HepG2 (cell line): ENCODE data around the gene OPRL1. TPM values are rescaled to one million over a fixed set of nuclear protein-coding genes. Genes with fewer than 3 reads are reported as not detected.
A peak's percentile ranks its signal among the peaks of the same experiment; 100 is the strongest.

ENCODE experiments used
- ARHGAP35 ChIP-seq: sonication (generic); formaldehyde crosslinking; IDR thresholded peaks from 2 replicates; pipeline ENCODE4 v1.9.0; 2022; ENCODE audit warnings: mild to moderate bottlenecking, inconsistent platforms, moderate library complexity, missing genetic modification reagents, borderline replicate concordance
- ARID2 ChIP-seq: sonication (generic); formaldehyde crosslinking; IDR thresholded peaks from 2 replicates; pipeline ENCODE4 v1.8.1; 2022; ENCODE audit warnings: mild to moderate bottlenecking, missing genetic modification reagents, borderline replicate concordance
- FOSL2 ChIP-seq: sonication (generic); formaldehyde crosslinking; IDR thresholded peaks from 2 replicates; pipeline ENCODE4 v1.4.0; 2020; ENCODE audit warnings: missing genetic modification reagents
- GTF3A ChIP-seq: sonication (generic); formaldehyde crosslinking; conservative IDR thresholded peaks from 2 replicates; pipeline ENCODE4 v1.4.0; 2020; ENCODE audit warnings: mild to moderate bottlenecking, missing genetic modification reagents
- HNF1A ChIP-seq, 2 experiments: sonication (generic) in 1 of 2; formaldehyde crosslinking in 1 of 2; IDR thresholded peaks; 2 replicates each; pipeline versions ENCODE4 v1.4.0 to v1.6.1; 2016 to 2020; ENCODE audit warnings: borderline replicate concordance in 1 of 2, low read depth in 1 of 2, mild to moderate bottlenecking in 1 of 2, missing genetic modification reagents in 1 of 2
- IRF2 ChIP-seq: IDR thresholded peaks from 2 replicates; pipeline ENCODE4 v1.6.1; 2018; ENCODE audit warnings: missing genetic modification reagents, missing compliant biosample characterization
- KAT7 ChIP-seq: IDR thresholded peaks from 2 replicates; pipeline ENCODE4 v1.6.1; 2018; ENCODE audit warnings: borderline replicate concordance, missing compliant biosample characterization
- LBX2 ChIP-seq: sonication (generic); formaldehyde crosslinking; IDR thresholded peaks from 2 replicates; pipeline ENCODE4 v1.5.0; 2020; ENCODE audit warnings: missing genetic modification reagents, mild to moderate bottlenecking, borderline replicate concordance
- MEIS1 ChIP-seq: sonication (generic); formaldehyde crosslinking; IDR thresholded peaks from 2 replicates; pipeline ENCODE4 v1.9.0; 2021; ENCODE audit warnings: mild to moderate bottlenecking, missing genetic modification reagents, moderate library complexity, borderline replicate concordance
- MLX ChIP-seq: IDR thresholded peaks from 2 replicates; pipeline ENCODE4 v1.6.1; 2016
- NR2F6 ChIP-seq, 2 experiments: IDR thresholded peaks; 2 replicates each; pipeline ENCODE4 v1.6.1; 2016; ENCODE audit warnings: antibody characterized with exemption in 1 of 2, mild to moderate bottlenecking in 1 of 2
- SALL2 ChIP-seq: sonication (generic); formaldehyde crosslinking; IDR thresholded peaks from 2 replicates; pipeline ENCODE4 v1.8.1; 2023; ENCODE audit warnings: mild to moderate bottlenecking, missing genetic modification reagents, inconsistent platforms
- THAP8 ChIP-seq: sonication (generic); formaldehyde crosslinking; IDR thresholded peaks from 2 replicates; pipeline ENCODE4 v1.5.1; 2020; ENCODE audit warnings: missing genetic modification reagents, mild to moderate bottlenecking, borderline replicate concordance
- ZBTB7B ChIP-seq: sonication (generic); formaldehyde crosslinking; IDR thresholded peaks from 2 replicates; pipeline ENCODE4 v1.4.0; 2020; ENCODE audit warnings: missing genetic modification reagents
- ZMAT3 ChIP-seq: sonication (generic); formaldehyde crosslinking; conservative IDR thresholded peaks from 2 replicates; pipeline ENCODE4 v1.7.0; 2021; ENCODE audit warnings: missing genetic modification reagents
- ZNF235 ChIP-seq: sonication (generic); formaldehyde crosslinking; IDR thresholded peaks from 2 replicates; pipeline ENCODE4 v1.8.1; 2023; ENCODE audit warnings: mild to moderate bottlenecking, missing genetic modification reagents, borderline replicate concordance
- ZNF547 ChIP-seq: sonication (generic); formaldehyde crosslinking; IDR thresholded peaks from 2 replicates; pipeline ENCODE4 v1.5.1; 2020; ENCODE audit warnings: mild to moderate bottlenecking, missing genetic modification reagents
- ZNF841 ChIP-seq: sonication (generic); formaldehyde crosslinking; IDR thresholded peaks from 2 replicates; pipeline ENCODE4 v1.8.1; 2023; ENCODE audit warnings: missing genetic modification reagents, borderline replicate concordance
- ZUFSP ChIP-seq: sonication (generic); formaldehyde crosslinking; IDR thresholded peaks from 2 replicates; pipeline ENCODE4 v1.9.0; 2021; ENCODE audit warnings: missing genetic modification reagents, mild to moderate bottlenecking, borderline replicate concordance
- polyA plus RNA-seq, 8 experiments: library from polyadenylated mRNA; depleted of rRNA in 3 of 8; stranded (reverse) in 7 of 8; unstranded in 1 of 8; fragments of >200 nt; fragmentation: Illumina TruSeq in 4 of 8; extraction: Trizol in 4 of 8; gene quantifications; 2 replicates each; pipeline versions ENCODE4 v1.2.1 to v1.2.3, GENCODE V29; 2011 to 2016; ENCODE audit warnings: low read depth in 4 of 8, missing spikeins in 1 of 8, mixed read lengths in 1 of 8; ENCODE audit not compliant: insufficient read depth in 1 of 8
- total RNA-seq, 5 experiments: library from RNA; depleted of rRNA; stranded (reverse); fragments of >200 nt; fragmentation: Illumina TruSeq; extraction: Trizol; gene quantifications; 2 replicates each; pipeline ENCODE4 v1.2.3, GENCODE V29; 2016; ENCODE audit warnings: low read depth in 1 of 5

The OPRL1 gene
- total and polyA plus RNA-seq, 2 of the 13 experiments (the other 11 are each of a cell fraction or from before 2014, with no cell fraction given): 0.35 to 0.71 TPM

- TF ChIP-seq HNF1A (IDR thresholded peaks at IDR 0.05; ENCODE audit: low read depth) (no peak), HNF1A (CRISPR knock-in tag; IDR thresholded peaks at IDR 0.05; ENCODE audit: borderline replicate concordance) (peak; percentile 47; the same call in 1 of the 2 replicates), ZMAT3 (CRISPR knock-in tag) (0 out of 2 replicates have a peak, but pooled peaks have one; percentile 2), LBX2 (CRISPR knock-in tag) (0 out of 2 replicates have a peak, but pooled peaks have one; percentile 19), ZNF235 (peak; percentile 6; the same call in 1 of the 2 replicates), IRF2 (no peak), GTF3A (CRISPR knock-in tag) (0 out of 2 replicates have a peak, but pooled peaks have one; percentile 33), ARHGAP35 (CRISPR knock-in tag) (no peak), MLX (CRISPR knock-in tag) (no peak), ZUFSP (no peak), ZNF547 (peak; percentile 11), ZBTB7B (CRISPR knock-in tag) (peak; percentile 13; the same call in 1 of the 2 replicates), SALL2 (CRISPR knock-in tag) (peak; percentile 83), KAT7 (CRISPR knock-in tag) (no peak), THAP8 (CRISPR knock-in tag) (peak; percentile 61; the same call in 1 of the 2 replicates), FOSL2 (CRISPR knock-in tag) (no peak), ZNF841 (no peak), MEIS1 (CRISPR knock-in tag) (0 out of 2 replicates have a peak, but pooled peaks have one; percentile 3), NR2F6 (IDR thresholded peaks at IDR 0.05) (no peak), NR2F6 (CRISPR knock-in tag; IDR thresholded peaks at IDR 0.05) (no peak), ARID2 (CRISPR knock-in tag) (no peak)
Measured at GRCh38 chr20:64083804-64084684, 4.2 kb downstream of the OPRL1 start, which contains the start of gene LKAAEAR1 (continued).
